Tibial nerve (tissue), 4 donors: Measurements from ENCODE around the gene NSMCE3.

ENCODE experiments used
- EP300 ChIP-seq, 2 donors: sonication (generic); formaldehyde crosslinking; IDR thresholded peaks; one replicate each; pipeline ENCODE4 v1.6.1; 2017; ENCODE audit warnings: antibody characterized with exemption in 2 of 2, mild to moderate bottlenecking in 1 of 2
- POLR2A ChIP-seq, 2 donors: fragments of 450-650 bp; IDR thresholded peaks; one replicate each; pipeline ENCODE4 v1.6.1; 2017; ENCODE audit warnings: antibody characterized with exemption in 2 of 2, mild to moderate bottlenecking in 2 of 2, moderate library complexity in 2 of 2
- TF ChIP-seq, protein P1 (sequence below), 5 experiments: fragments of 200-600 bp in 3 of 5; fragments of 450-650 bp in 2 of 5; sonication (generic) in 3 of 5; IDR thresholded peaks; one replicate each; pipeline ENCODE4 v1.5.1; 2016 to 2019; ENCODE audit warnings: antibody characterized with exemption in 5 of 5, mild to moderate bottlenecking in 3 of 5, moderate library complexity in 2 of 5

GRCh38 chr15:29223640-29224039 is 46.0 kb downstream of the NSMCE3 start:
- TF ChIP-seq POLR2A (IDR thresholded peaks at IDR 0.05) = no peak
- TF ChIP-seq, protein P1, sequence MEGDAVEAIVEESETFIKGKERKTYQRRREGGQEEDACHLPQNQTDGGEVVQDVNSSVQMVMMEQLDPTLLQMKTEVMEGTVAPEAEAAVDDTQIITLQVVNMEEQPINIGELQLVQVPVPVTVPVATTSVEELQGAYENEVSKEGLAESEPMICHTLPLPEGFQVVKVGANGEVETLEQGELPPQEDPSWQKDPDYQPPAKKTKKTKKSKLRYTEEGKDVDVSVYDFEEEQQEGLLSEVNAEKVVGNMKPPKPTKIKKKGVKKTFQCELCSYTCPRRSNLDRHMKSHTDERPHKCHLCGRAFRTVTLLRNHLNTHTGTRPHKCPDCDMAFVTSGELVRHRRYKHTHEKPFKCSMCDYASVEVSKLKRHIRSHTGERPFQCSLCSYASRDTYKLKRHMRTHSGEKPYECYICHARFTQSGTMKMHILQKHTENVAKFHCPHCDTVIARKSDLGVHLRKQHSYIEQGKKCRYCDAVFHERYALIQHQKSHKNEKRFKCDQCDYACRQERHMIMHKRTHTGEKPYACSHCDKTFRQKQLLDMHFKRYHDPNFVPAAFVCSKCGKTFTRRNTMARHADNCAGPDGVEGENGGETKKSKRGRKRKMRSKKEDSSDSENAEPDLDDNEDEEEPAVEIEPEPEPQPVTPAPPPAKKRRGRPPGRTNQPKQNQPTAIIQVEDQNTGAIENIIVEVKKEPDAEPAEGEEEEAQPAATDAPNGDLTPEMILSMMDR (IDR thresholded peaks at IDR 0.05) = no peak
- TF ChIP-seq EP300 (IDR thresholded peaks at IDR 0.05) = no peak
